ENCODE measurements around the gene GJA9. TPM values are rescaled to one million over a fixed set of nuclear protein-coding genes. Genes with fewer than 3 reads are reported as not detected.

The GJA9 gene
- total RNA-seq, 1 experiment from 2014 or later = not detected

DNA sequence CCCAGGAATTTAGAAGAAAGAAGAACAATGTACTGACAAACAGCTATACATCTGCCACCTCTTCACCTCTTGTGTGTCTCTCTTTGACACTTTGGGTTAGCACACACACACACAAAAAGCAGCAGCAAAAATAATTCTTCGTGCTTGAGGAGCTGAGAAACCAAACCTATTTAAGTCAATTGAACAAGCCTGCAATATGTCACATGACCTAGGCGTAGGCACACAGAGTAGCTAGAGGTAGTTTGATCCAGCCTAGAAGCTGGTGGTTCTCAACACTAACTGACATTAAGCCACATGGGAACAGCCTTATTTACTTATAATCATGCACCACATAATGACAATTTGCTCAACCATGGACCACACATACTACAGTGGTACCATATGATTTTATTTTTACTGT, 54.1 kb downstream of the GJA9 start:
- TF ChIP-seq, protein P1, sequence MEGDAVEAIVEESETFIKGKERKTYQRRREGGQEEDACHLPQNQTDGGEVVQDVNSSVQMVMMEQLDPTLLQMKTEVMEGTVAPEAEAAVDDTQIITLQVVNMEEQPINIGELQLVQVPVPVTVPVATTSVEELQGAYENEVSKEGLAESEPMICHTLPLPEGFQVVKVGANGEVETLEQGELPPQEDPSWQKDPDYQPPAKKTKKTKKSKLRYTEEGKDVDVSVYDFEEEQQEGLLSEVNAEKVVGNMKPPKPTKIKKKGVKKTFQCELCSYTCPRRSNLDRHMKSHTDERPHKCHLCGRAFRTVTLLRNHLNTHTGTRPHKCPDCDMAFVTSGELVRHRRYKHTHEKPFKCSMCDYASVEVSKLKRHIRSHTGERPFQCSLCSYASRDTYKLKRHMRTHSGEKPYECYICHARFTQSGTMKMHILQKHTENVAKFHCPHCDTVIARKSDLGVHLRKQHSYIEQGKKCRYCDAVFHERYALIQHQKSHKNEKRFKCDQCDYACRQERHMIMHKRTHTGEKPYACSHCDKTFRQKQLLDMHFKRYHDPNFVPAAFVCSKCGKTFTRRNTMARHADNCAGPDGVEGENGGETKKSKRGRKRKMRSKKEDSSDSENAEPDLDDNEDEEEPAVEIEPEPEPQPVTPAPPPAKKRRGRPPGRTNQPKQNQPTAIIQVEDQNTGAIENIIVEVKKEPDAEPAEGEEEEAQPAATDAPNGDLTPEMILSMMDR (conservative IDR thresholded peaks at IDR 0.05; ENCODE audit: low read depth, low read length) = no peak
- no peak for TF ChIP-seq EZH2 (IDR thresholded peaks at IDR 0.05; ENCODE audit: borderline replicate concordance, low read depth, low read length, poor library complexity, severe bottlenecking)
- no peak overlapping the region for H3K4me3 ChIP-seq (ENCODE audit: low read depth, low read length, poor library complexity, severe bottlenecking)
- peaks cover 11% of the 10 kb centered on the region for H3K4me1 ChIP-seq (ENCODE audit: insufficient read depth, low read length, poor library complexity, severe bottlenecking)
- H3K9me3 ChIP-seq (ENCODE audit: low read depth, low read length, poor library complexity, severe bottlenecking) = no peaks in the 10 kb centered on the region
- BruUV-seq (replicated peaks) = no TSS peak
- H3K36me3 ChIP-seq (ENCODE audit: insufficient read depth, low read length, poor library complexity, severe bottlenecking) = no peaks in the 10 kb centered on the region
- no peak overlapping the region for H3K27ac ChIP-seq (ENCODE audit: low read depth, low read length, poor library complexity, severe bottlenecking)
- H3K27me3 ChIP-seq (replicated peaks; ENCODE audit: insufficient read depth, low read depth, low read length, poor library complexity) = no peaks in the 10 kb centered on the region
- intact Hi-C loops (cut with micrococcal nuclease; ENCODE audit: unreplicated experiment) = loop anchor here (2.0 kb wide), 1 partner anchor 787 kb away; no protein-coding TSS in a partner anchor
- no peak for DNase-seq (ENCODE audit: low spot score)
- ChIA-PET CTCF (no interaction called here), POLR2A (ENCODE audit: low non-redundant PET) (interaction anchor here (0.7 kb wide), 2 partner anchors 320 to 849 kb away, joined by 3 read pairs; no protein-coding TSS in a partner anchor)

DNA sequence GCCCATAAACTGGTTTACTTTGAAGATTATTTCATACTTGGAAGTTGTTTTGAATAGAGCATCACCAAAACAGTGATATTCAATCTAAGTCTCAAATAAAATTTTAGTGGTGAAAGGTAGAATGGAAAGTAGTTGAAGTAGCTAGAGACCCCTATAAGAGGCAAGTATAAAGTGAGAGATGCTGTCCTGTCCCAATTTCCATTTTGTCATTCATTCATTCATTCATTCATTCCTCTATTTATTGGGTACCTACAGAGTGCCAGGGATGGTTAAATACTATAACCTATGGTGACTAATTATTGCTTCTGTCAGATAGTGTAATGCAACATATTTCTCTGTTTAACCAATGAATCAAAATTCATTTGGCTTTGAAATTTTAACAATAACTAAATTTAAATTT, 54.5 kb downstream of the GJA9 start:
- intact Hi-C loops (cut with micrococcal nuclease; ENCODE audit: unreplicated experiment) = loop anchor here (2.0 kb wide), 1 partner anchor 786 kb away; no protein-coding TSS in a partner anchor
- ChIA-PET POLR2A (ENCODE audit: low non-redundant PET) (interaction anchor here (0.7 kb wide), 2 partner anchors 319 to 849 kb away, joined by 3 read pairs; no protein-coding TSS in a partner anchor), CTCF (no interaction called here)
- H3K27me3 ChIP-seq (replicated peaks; ENCODE audit: insufficient read depth, low read depth, low read length, poor library complexity) = no peaks in the 10 kb centered on the region
- no peak for TF ChIP-seq EZH2 (IDR thresholded peaks at IDR 0.05; ENCODE audit: borderline replicate concordance, low read depth, low read length, poor library complexity, severe bottlenecking)
- TF ChIP-seq, protein P1 (conservative IDR thresholded peaks at IDR 0.05; ENCODE audit: low read depth, low read length) = no peak
- DNase-seq (ENCODE audit: low spot score) = no peak
- H3K27ac ChIP-seq (ENCODE audit: low read depth, low read length, poor library complexity, severe bottlenecking) = no peak overlapping the region
- H3K9me3 ChIP-seq (ENCODE audit: low read depth, low read length, poor library complexity, severe bottlenecking) = no peaks in the 10 kb centered on the region
- H3K36me3 ChIP-seq (ENCODE audit: insufficient read depth, low read length, poor library complexity, severe bottlenecking) = no peaks in the 10 kb centered on the region
- no peak overlapping the region for H3K4me3 ChIP-seq (ENCODE audit: low read depth, low read length, poor library complexity, severe bottlenecking)
- H3K4me1 ChIP-seq (ENCODE audit: insufficient read depth, low read length, poor library complexity, severe bottlenecking) = peaks cover 11% of the 10 kb centered on the region
- no TSS peak for BruUV-seq (replicated peaks)

- no TSS peak for BruUV-seq (replicated peaks)
- Histone ChIP-seq H3K27me3 (replicated peaks; ENCODE audit: insufficient read depth, low read depth, low read length, poor library complexity) (no peaks in the 10 kb centered on the region), H3K4me1 (ENCODE audit: insufficient read depth, low read length, poor library complexity, severe bottlenecking) (peaks cover 11% of the 10 kb centered on the region), H3K4me3 (ENCODE audit: low read depth, low read length, poor library complexity, severe bottlenecking) (no peak overlapping the region), H3K36me3 (ENCODE audit: insufficient read depth, low read length, poor library complexity, severe bottlenecking) (no peaks in the 10 kb centered on the region), H3K27ac (ENCODE audit: low read depth, low read length, poor library complexity, severe bottlenecking) (no peak overlapping the region), H3K9me3 (ENCODE audit: low read depth, low read length, poor library complexity, severe bottlenecking) (no peaks in the 10 kb centered on the region)
- intact Hi-C loops (cut with micrococcal nuclease; ENCODE audit: unreplicated experiment) = loop anchor here (2.0 kb wide), 1 partner anchor 785 kb away; no protein-coding TSS in a partner anchor
- DNase-seq (ENCODE audit: low spot score) = peak; percentile 61
- ChIA-PET POLR2A (ENCODE audit: low non-redundant PET) (no interaction called here), CTCF (interaction anchor here (0.6 kb wide), 1 partner anchor 15 kb away, joined by 3 read pairs; no protein-coding TSS in a partner anchor)
- TF ChIP-seq, protein P1 (conservative IDR thresholded peaks at IDR 0.05; ENCODE audit: low read depth, low read length) = no peak
- TF ChIP-seq EZH2 (IDR thresholded peaks at IDR 0.05; ENCODE audit: borderline replicate concordance, low read depth, low read length, poor library complexity, severe bottlenecking) = no peak
These were observed 55.1 kb downstream of the GJA9 start for GRCh38 chr1:38826262-38826661.

Other genes with a start within 250 kb of the GJA9 start
- 19.9 and 26.0 TPM in 2 replicates for gene RRAGC, start 21.8 kb downstream of the GJA9 start, total RNA-seq (2021)
- gene MYCBP, start 8.2 kb downstream of the GJA9 start, total RNA-seq (2021) = 25.1 and 31.6 TPM in 2 replicates
- not detected in 2 replicates for gene RHBDL2, start 60.2 kb upstream of the GJA9 start, total RNA-seq (2021)
- gene AKIRIN1, start 109.7 kb upstream of the GJA9 start, total RNA-seq (2021) = 76.3 and 87.0 TPM in 2 replicates
- gene NDUFS5, start 144.8 kb upstream of the GJA9 start, total RNA-seq (2021) = 279 and 284 TPM in 2 replicates